ENCODE results near the gene CCDC97. TPM values are rescaled to one million over a fixed set of nuclear protein-coding genes. Genes with fewer than 3 reads are reported as not detected.
"Not testable (repeated sequence)": the region's sequence is repeated elsewhere in the genome, so short reads cannot be mapped to it uniquely, and the experiment has no call there.

The CCDC97 gene
- total RNA-seq, 1 experiment from 2014 or later: 26.4 TPM

DNA sequence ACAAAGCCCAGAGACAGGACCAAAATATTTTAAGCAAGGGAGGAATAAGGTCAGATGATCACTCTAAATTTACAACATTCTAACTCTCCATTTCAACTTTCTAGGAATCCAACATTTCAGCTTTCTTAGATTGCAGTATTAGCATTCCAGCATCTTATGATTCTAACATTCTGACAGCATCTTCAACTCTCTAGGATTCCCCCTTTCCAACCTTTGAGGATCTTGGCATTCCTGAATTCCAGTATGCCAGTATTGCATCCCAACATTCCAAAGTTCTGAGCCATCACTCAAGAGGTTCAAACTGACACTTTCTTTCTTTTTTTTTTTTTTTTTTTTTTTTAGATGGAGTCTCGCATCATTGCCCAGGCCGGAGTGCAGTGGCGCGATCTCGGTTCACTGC, 30.0 kb downstream of the CCDC97 start:
- Histone ChIP-seq H2AFZ (no peak overlapping the region), H3K36me3 (ENCODE audit: low read depth) (no peaks in the 10 kb centered on the region), H4K20me1 (ENCODE audit: insufficient read depth) (no peaks in the 10 kb centered on the region), H3K4me1 (replicated peaks; ENCODE audit: insufficient read depth) (no peaks in the 10 kb centered on the region), H3K4me2 (no peak overlapping the region), H3K9me2 (ENCODE audit: insufficient read depth) (no peaks in the 10 kb centered on the region), H3F3A (ENCODE audit: insufficient read depth, low read depth) (no peaks in the 10 kb centered on the region), H3K79me2 (ENCODE audit: low read depth) (no peaks in the 10 kb centered on the region), H3K9me3 (ENCODE audit: insufficient read depth, low read depth) (no peaks in the 10 kb centered on the region), H3K27me3 (ENCODE audit: insufficient read depth, low read depth) (no peaks in the 10 kb centered on the region), H3K4me3 (no peak overlapping the region), H3K27ac (no peak overlapping the region)
- BruUV-seq (replicated peaks): TSS peak; percentile 22
- TF ChIP-seq, protein P1, sequence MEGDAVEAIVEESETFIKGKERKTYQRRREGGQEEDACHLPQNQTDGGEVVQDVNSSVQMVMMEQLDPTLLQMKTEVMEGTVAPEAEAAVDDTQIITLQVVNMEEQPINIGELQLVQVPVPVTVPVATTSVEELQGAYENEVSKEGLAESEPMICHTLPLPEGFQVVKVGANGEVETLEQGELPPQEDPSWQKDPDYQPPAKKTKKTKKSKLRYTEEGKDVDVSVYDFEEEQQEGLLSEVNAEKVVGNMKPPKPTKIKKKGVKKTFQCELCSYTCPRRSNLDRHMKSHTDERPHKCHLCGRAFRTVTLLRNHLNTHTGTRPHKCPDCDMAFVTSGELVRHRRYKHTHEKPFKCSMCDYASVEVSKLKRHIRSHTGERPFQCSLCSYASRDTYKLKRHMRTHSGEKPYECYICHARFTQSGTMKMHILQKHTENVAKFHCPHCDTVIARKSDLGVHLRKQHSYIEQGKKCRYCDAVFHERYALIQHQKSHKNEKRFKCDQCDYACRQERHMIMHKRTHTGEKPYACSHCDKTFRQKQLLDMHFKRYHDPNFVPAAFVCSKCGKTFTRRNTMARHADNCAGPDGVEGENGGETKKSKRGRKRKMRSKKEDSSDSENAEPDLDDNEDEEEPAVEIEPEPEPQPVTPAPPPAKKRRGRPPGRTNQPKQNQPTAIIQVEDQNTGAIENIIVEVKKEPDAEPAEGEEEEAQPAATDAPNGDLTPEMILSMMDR (conservative IDR thresholded peaks at IDR 0.05): no peak
- no peak for TF ChIP-seq EZH2 (IDR thresholded peaks at IDR 0.05; ENCODE audit: low read depth)
- ChIA-PET POLR2A (ENCODE audit: unreplicated experiment) (no interaction called here), CTCF (no interaction called here)
- DNase-seq: no peak
- intact Hi-C loops (cut with micrococcal nuclease; ENCODE audit: unreplicated experiment): no loop called here

DNA sequence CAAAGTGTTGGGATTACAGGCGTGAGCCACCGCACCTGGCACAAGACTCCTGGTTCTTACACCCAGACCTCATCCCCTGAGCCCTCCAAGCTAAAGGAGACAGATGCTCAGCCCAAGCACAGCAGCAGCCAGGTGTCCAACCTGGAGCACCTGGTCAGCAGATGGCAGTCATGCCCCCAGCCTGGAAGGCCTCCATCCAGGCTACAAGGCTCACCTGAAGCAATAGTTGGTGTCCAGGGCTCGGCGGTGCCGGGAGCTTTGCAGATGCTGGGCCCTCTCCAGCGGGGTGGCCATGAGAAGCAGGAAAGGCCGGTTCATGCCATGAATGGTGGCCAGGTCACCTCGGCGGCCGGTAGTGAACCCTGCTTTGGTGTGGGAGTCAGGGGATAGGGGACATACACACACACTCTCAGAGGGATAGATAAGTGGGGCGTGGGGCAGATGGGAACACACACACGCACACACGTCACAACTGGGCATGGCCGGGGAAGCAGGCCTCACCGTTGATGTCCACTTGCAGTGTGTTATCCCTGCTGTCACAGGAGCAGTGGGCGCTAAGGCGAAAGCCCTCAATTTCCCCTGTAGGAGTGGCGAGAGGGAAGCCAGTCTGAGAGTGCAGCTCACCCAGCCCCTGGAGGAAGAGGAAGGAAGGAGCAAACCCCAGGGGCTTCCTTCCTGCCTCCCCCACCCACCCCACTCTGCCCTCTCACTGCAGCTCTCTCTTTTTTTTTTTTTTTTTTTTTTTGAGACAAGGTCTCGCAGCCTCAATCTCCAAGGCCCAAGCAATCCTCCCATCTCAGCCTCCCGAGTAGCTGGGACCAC, 31.9 kb downstream of the CCDC97 start:
- Histone ChIP-seq H3K27me3 (ENCODE audit: insufficient read depth, low read depth) (no peaks in the 10 kb centered on the region), H3K9me2 (ENCODE audit: insufficient read depth) (no peaks in the 10 kb centered on the region), H3K79me2 (ENCODE audit: low read depth) (no peaks in the 10 kb centered on the region), H3F3A (ENCODE audit: insufficient read depth, low read depth) (no peaks in the 10 kb centered on the region), H3K9me3 (ENCODE audit: insufficient read depth, low read depth) (no peaks in the 10 kb centered on the region), H3K36me3 (ENCODE audit: low read depth) (no peaks in the 10 kb centered on the region), H2AFZ (no peak overlapping the region), H3K4me3 (no peak overlapping the region), H3K4me1 (replicated peaks; ENCODE audit: insufficient read depth) (no peaks in the 10 kb centered on the region), H3K4me2 (no peak overlapping the region), H4K20me1 (ENCODE audit: insufficient read depth) (no peaks in the 10 kb centered on the region), H3K27ac (no peak overlapping the region)
- POLR2A ChIA-PET (ENCODE audit: unreplicated experiment): no interaction called here
- TF ChIP-seq EZH2 (IDR thresholded peaks at IDR 0.05; ENCODE audit: low read depth): no peak
- TF ChIP-seq, protein P1 (conservative IDR thresholded peaks at IDR 0.05): peak; percentile 50; the same call in 1 of the 2 replicates
- intact Hi-C loops (cut with micrococcal nuclease; ENCODE audit: unreplicated experiment): no loop called here
- BruUV-seq (replicated peaks): no TSS peak
- no peak for DNase-seq
- CTCF ChIA-PET: no interaction called here

DNA sequence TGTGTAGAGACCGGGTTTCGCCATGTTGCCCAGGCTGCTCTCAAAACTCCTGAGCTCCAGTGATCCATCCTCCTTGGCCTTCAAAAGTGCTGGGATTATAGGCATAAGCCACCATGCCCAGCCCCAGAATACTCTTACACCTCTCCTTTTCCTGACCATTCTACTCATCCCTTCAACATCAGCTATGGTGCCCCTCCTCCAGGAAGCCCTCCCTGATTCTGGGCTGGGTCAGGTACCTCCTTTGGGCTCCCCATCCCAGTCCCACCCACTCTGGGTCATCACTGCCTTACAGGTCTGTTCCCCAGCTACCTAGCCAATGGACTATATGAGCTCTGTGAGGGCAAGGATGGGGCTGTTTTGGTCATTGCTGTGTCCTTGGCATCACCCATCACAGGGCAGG, 34.2 kb downstream of the CCDC97 start:
- DNase-seq: no peak
- Histone ChIP-seq H3K79me2 (ENCODE audit: low read depth) (no peaks in the 10 kb centered on the region), H3K4me3 (no peak overlapping the region), H2AFZ (no peak overlapping the region), H3K9me3 (ENCODE audit: insufficient read depth, low read depth) (no peaks in the 10 kb centered on the region), H4K20me1 (ENCODE audit: insufficient read depth) (no peaks in the 10 kb centered on the region), H3K36me3 (ENCODE audit: low read depth) (no peaks in the 10 kb centered on the region), H3F3A (ENCODE audit: insufficient read depth, low read depth) (no peaks in the 10 kb centered on the region), H3K4me1 (replicated peaks; ENCODE audit: insufficient read depth) (no peaks in the 10 kb centered on the region), H3K4me2 (no peak overlapping the region), H3K9me2 (ENCODE audit: insufficient read depth) (no peaks in the 10 kb centered on the region), H3K27ac (no peak overlapping the region), H3K27me3 (ENCODE audit: insufficient read depth, low read depth) (no peaks in the 10 kb centered on the region)
- ChIA-PET POLR2A (ENCODE audit: unreplicated experiment) (no interaction called here), CTCF (no interaction called here)
- BruUV-seq (replicated peaks): no TSS peak
- intact Hi-C loops (cut with micrococcal nuclease; ENCODE audit: unreplicated experiment): no loop called here
- TF ChIP-seq EZH2 (IDR thresholded peaks at IDR 0.05; ENCODE audit: low read depth): no peak
- TF ChIP-seq, protein P1 (conservative IDR thresholded peaks at IDR 0.05): no peak

DNA sequence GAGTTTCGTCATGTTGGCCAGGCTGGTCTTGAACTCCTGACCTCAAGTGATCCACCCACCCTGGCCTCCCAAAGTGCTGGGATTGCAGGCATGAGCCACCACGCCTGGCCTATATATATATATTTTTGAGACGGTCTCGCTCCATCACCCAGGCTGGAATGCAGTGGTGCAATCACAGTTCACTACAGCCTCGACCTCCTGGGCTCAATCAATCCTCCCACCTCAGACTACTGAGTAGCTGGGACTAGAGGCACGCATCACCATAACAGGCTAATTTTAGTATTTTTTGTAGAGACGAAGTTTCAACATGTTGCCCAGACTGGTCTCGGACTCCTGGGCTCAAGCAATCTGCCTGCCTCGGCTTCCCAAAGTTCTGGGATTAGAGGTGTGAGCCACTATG, 36.9 kb downstream of the CCDC97 start:
- H3K27ac ChIP-seq; H3K9me3 ChIP-seq (ENCODE audit: insufficient read depth, low read depth); intact Hi-C loops (cut with micrococcal nuclease; ENCODE audit: unreplicated experiment); H3K79me2 ChIP-seq (ENCODE audit: low read depth); BruUV-seq (replicated peaks); H3K27me3 ChIP-seq (ENCODE audit: insufficient read depth, low read depth); H2AFZ ChIP-seq; H3K36me3 ChIP-seq (ENCODE audit: low read depth); H3K4me3 ChIP-seq; DNase-seq; H3K4me2 ChIP-seq; H4K20me1 ChIP-seq (ENCODE audit: insufficient read depth); H3K9me2 ChIP-seq (ENCODE audit: insufficient read depth); H3F3A ChIP-seq (ENCODE audit: insufficient read depth, low read depth): not testable (repeated sequence)
- POLR2A ChIA-PET (ENCODE audit: unreplicated experiment): interaction anchor here (0.5 kb wide), 1 partner anchor 425 kb away, joined by 3 read pairs; no protein-coding TSS in a partner anchor
- CTCF ChIA-PET: interaction anchor here (0.7 kb wide), 1 partner anchor 363 kb away, joined by 18 read pairs; no protein-coding TSS in a partner anchor
- H3K4me1 ChIP-seq (replicated peaks; ENCODE audit: insufficient read depth): peaks cover 13% of the 10 kb centered on the region
